HL-60 (cell line): ENCODE results near the gene TREH.

ENCODE experiments used
- CTCF ChIP-seq: IDR thresholded peaks from one replicate; pipeline ENCODE4 v1.5.1; 2011; ENCODE audit warnings: low read length, control low read depth, inconsistent platforms; ENCODE audit not compliant: insufficient read depth
- GABPA ChIP-seq: IDR thresholded peaks from 2 replicates; pipeline ENCODE4 v1.6.1; 2012; ENCODE audit warnings: low read depth
- POLR2AphosphoS5 ChIP-seq: IDR thresholded peaks from 2 replicates; pipeline ENCODE4 v1.6.1; 2012; ENCODE audit warnings: low read depth
- REST ChIP-seq: IDR thresholded peaks from 2 replicates; pipeline ENCODE4 v1.6.1; 2012; ENCODE audit warnings: low read depth; ENCODE audit not compliant: insufficient replicate concordance
- SPI1 ChIP-seq: IDR thresholded peaks from 2 replicates; pipeline ENCODE4 v1.6.1; 2012; ENCODE audit warnings: low read depth, mild to moderate bottlenecking, borderline replicate concordance

DNA sequence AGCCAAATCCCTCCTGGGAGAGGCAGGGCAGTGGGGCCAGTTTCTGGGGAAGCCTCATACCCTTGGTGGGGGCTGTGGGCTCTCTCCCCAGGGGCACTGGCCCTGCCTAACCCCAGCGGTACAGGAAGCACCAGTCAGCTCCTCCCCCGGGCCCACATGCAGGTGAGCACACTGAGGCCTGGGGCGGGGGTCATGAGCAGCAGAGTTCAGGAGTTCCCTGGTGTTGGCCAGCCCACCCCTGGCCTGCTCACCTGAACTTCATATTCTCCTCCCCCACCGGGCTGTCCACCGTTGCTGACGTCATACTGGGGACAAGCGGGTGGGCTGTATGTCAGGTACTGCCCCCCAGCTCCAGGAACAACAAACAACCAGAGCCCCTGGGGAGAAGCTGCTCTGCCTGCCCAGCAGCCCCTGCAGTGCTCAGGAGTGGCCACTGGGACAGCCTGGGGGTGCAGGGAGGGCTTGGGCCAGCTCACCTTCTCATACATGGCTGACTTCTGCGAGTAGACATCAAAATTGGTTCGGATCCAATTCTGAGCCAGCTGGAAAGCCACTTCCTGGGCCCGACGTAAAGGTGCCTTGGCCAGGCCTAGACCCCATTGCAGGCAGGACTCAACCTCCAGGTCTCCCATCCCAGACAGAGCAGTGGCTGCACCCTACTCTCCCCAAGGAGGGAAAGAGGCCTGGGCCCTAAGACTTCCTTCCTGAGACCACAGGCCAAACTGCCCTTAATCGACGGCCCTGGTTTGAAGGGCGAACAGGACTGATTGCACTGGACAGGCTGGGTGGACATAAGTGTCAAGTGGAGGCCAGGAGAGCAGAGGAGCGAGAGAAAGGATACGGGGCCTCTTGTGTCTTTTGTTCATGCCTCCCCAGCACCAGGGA, 20.8 kb downstream of the TREH start:
- TF ChIP-seq CTCF (no peak), GABPA (no peak), POLR2AphosphoS5 (no peak), REST (no peak), SPI1 (no peak)
